NCI-H2196 (cell line): ENCODE measurements around the gene FIZ1.

Source experiments
- DNase-seq: peaks from one replicate; lab custom pipeline; 2025; ENCODE audit not compliant: unreplicated experiment; lab: John Stamatoyannopoulos, UW

Gene FIZ1

DNA sequence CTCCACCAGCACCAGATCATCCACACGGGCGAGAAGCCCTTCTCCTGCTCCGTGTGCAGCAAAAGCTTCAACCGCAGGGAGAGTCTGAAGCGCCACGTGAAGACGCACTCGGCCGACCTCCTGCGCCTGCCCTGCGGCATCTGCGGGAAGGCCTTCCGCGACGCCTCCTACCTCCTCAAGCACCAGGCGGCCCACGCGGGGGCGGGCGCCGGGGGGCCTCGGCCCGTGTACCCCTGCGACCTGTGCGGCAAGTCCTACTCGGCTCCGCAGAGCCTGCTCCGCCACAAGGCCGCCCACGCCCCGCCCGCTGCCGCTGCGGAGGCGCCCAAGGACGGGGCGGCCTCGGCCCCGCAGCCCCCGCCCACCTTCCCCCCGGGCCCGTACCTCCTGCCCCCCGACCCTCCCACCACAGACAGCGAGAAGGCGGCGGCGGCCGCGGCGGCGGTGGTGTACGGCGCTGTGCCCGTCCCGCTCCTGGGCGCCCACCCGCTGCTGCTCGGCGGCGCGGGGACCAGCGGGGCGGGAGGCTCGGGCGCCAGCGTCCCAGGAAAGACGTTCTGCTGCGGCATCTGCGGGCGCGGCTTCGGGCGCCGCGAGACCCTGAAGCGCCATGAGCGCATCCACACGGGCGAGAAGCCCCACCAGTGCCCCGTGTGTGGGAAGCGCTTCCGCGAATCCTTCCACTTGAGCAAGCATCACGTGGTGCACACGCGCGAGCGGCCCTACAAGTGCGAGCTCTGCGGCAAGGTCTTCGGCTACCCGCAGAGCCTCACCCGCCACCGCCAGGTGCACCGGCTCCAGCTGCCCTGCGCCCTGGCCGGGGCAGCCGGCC lies 15.6 kb upstream of the FIZ1 start:
- DNase-seq, result no peak

- DNase-seq, result no peak
These were observed 14.8 kb upstream of the FIZ1 start for GRCh38 chr19:55613930-55614710.

GRCh38 chr19:55613396-55613795 lies 14.1 kb upstream of the FIZ1 start:
- DNase-seq, result no peak

DNA sequence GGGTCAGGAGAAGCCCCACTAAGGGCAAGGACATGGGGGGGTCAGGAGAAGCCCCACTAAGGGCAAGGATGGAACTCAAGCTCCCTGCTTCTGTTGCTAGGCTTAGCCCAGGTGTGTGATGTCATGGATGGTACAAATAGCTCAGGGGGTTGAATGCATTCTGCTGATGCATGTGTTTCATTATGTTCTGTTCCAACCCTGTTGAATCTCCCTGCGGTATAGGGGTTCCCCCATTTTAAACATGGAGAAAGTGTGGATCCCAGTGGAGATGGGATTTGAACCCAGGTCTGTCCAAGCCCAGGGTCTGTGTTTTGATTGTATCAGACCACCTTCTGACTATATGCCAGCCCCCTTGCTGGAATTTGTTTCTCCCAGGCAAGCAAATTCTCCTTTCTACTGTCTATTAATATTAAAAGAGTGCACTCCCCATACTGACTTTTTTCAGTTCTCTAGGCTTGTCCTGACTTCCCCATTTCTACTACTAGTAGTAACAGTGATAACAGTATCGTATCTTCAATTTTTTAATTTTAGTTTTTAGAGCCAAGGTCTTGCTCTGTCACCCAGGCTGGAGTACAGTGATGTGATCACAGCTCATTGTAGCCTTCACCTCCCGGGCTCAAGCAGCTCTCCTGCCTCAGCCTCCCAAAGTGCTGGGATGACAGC lies 12.8 kb upstream of the FIZ1 start:
- no peak for DNase-seq

GRCh38 chr19:55611300-55611982 lies 12.1 kb upstream of the FIZ1 start:
- DNase-seq, result no peak

- no peak for DNase-seq
These were observed 10.0 kb upstream of the FIZ1 start for GRCh38 chr19:55609326-55609725.

- DNase-seq, result no peak
These were observed 7.5 kb upstream of the FIZ1 start for GRCh38 chr19:55606817-55607216.

GRCh38 chr19:55606471-55606787 lies 7.1 kb upstream of the FIZ1 start:
- no peak for DNase-seq

- DNase-seq, result peak; percentile 78
These were observed 6.5 kb upstream of the FIZ1 start, which contains the start of gene ZNF865 for GRCh38 chr19:55605637-55606470. TSS of gene ZNF865 (plus strand) at chr19:55605647. CDS start at chr19:55613619, 7,972 bp downstream.

DNA sequence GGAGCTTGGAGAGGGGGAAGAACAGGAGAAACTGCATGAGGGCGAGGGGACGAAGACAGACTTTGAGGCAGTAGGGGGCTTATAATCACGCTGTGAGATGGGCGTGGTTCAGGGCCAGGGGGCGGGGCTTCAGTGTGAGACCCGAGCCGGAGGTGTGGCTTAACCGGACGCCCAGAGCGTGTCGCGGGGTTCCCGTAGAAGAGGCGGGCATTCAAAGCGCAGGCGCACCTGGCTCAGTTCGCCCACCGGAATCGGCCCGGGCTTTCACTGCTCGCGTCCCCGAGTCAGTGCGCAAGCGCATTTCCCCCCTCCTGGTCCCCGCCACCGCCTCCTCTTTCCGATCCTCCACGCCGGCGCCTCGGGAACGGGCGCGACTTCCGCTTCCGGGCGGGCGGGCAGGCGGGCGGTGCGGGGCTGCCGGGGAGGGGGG lies 5.9 kb upstream of the FIZ1 start:
- DNase-seq, result peak; percentile 98

- DNase-seq, result no peak
These were observed 4.4 kb upstream of the FIZ1 start for GRCh38 chr19:55603581-55604292.

- no peak for DNase-seq
These were observed 3.8 kb upstream of the FIZ1 start for GRCh38 chr19:55603115-55603514.

DNA sequence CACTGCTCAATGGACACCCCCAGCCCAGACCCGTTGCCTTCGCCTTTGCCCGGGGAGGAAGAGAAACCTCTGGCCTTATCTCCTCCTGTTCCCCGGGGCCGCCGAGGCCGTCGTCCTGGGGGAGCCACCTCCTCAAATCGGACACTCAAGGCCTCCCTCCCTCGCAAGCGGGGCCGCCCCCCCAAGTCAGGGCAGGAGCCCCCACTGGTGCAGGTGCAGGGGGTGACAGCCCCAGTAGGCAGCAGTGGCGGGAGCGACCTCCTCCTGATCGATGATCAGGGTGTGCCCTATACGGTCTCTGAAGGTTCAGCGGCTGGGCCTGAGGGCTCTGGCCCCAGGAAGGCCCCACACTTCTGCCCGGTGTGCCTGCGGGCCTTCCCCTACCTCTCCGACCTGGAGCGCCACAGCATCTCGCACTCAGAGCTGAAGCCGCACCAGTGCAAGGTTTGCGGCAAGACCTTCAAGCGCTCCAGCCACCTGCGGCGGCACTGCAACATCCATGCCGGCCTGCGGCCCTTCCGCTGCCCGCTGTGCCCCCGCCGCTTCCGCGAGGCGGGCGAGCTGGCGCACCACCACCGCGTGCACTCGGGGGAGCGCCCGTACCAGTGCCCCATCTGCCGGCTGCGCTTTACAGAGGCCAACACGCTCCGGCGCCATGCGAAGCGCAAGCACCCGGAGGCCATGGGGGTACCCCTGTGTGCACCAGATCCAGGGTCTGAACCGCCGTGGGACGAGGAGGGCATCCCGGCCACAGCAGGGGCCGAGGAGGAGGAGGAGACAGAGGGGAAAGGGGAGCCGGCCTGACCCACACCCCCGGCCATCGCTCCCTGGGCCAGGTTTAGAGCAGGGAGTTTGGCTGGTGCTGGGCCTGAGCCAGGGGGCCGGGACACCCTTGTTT lies 3.0 kb upstream of the FIZ1 start:
- no peak for DNase-seq

DNA sequence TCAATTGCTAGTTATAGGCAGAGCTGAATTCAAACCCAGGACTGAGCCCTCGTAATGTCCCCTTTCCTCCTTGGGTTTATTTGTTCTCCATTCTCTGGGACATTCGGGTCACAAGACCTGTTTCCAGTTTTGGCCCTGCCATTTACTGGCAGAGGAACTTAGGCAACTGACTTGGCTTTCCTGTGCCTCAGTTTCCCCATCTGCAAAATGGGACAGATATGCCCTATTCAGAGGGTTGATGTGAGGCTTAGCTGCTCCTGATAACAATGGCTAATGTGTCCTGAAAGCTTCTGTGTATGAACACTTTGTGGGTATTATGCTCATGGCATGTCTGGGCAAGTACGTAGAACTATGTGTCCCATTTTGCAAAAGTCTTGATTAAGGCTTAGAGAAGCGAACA lies 1.8 kb upstream of the FIZ1 start:
- DNase-seq, result no peak

DNA sequence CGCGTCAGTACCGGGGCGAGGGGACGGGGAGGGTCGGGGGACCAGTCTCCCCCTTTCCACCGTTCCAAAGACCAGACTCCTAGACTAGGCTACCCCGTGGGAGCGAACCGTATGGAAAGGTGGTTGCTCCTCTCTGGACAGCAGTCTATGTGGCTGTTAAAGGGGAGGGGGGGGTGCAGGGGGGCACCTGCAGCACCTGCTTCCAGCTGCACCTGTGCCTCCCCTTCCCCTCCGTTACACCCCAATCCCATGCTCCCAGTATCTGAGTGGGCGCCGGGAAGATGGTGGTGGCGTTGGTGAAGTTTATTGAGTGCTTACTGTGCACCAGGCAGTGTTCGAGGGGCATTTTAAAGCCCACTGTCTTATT lies 1.3 kb upstream of the FIZ1 start:
- DNase-seq, result no peak

DNA sequence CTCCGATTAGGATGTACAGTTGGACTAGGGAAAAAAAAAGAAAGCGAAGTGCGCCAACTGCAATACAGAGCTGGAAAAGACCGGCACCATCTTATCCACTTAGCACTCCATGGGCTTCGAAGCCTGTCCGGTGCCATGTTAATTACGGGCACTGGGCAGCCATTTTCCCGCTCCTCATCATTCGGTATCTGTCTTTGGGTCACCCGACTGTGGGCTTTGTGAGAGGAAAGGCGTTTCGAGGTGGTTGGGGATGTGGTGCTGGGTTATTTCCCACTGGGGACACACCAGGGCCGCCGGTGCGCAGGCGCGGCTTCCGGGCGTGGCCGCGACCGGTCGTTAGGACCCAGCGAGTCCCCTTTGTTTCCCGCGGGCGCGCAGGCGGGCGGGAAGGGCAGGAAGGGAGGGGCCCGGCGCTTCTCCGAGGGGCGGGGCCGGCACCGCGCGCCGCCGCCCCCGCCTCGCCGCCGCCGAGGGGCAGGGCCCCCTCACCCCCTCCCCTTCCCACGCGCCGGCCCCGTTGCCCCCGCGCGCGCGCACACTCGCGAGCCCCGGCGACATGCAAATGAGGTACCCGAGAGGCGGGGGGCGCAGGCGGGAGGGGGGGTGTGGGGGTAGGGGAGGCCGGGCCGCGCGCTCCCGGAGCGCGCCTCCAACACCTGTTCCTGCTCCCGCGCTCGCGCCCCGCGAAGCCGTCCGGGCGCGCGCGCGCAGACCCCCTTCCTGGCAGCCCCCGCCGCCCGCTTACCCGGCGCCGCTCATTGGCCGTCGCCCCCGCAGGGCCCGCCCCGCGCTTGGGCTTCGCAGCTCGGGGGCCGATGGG lies 735 bp upstream of the FIZ1 start, which contains the start of gene ZNF524:
TSS of gene ZNF524 (plus strand) at position 447 of the 820 bp plus-strand sequence. CDS start 1,825 bp downstream, outside the sequence.
- DNase-seq, result peak; percentile 91

DNA sequence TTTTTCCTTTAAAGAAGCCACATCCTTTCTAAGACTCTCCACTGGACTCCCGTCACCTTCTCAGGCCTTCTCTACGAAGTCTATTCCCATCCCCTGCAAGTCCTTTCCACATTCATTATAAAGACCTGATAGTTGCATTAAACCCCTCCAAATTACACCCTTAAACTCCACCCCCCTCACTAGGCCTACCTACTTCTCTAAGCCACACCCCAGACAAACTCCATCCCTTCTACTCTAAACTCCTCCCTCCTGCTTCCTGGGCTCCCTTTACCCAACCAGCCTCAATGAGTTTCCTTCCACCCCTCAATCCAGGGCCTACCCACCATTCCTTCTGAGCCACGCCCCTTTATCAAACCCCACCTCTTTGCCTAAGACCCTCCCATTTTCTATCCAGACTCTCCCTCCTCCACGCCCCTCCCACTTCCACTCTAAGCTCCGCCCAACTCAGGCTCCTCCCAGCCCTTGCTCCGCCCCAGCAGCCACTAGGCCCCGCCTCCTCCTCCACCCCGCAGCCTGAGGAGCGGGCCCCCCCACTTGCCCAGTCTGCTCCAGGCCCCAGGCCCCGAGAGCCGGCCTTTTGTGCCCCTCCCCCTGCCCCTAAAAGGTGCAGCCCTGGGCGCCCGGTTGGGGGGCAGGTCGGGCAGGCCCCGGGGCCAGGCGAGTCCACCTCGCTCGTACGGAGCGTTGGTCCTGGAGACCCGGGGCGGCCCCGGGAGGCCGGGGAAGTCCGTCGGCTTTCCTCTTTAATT lies 424 bp downstream of the FIZ1 start:
- DNase-seq, result peak; percentile 91
